GM21423 (cell line): ENCODE results near the gene CPE.

Experiments
- ATAC-seq: cut with Tn5 transposase; IDR thresholded peaks from one replicate; pipeline ENCODE4 v1.9.1; 2021; ENCODE audit warnings: mild to moderate bottlenecking, moderate library complexity; ENCODE audit not compliant: unreplicated experiment

The CPE gene

DNA sequence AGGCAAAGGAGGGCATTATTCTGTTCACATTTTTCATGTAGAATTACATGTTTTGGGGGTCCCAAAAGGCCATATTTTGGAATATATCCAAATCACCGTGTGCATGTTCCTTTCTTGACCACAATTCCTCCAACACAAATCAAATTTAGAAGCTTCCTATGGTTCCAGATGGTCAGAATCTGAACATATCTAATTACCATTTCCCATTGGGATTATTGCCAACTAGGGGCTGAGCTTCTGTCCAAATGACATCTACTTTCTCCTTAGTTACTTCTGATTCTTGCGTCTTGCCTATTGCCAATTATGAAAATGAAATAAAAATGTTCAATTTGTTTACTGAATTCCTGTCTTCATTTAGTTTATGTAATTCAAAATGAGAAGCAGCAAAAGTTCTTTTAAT lies 163.7 kb downstream of the CPE start:
- no peak for ATAC-seq
